Keratinocyte (primary cell): ENCODE results near the gene CDK17. TPM values are rescaled to one million over a fixed set of nuclear protein-coding genes. Genes with fewer than 3 reads are reported as not detected.
A peak's percentile ranks its signal among the peaks of the same experiment; 100 is the strongest.
"Not testable (repeated sequence)": the region's sequence is repeated elsewhere in the genome, so short reads cannot be mapped to it uniquely, and the experiment has no call there.

Experiments
- DNase-seq: peaks from one replicate; pipeline ENCODE4 v3.0.0-alpha.2; 2011; ENCODE audit warnings: low read depth, missing footprints, low spot score
- FAIRE-seq: peaks from 2 replicates; lab custom pipeline; 2011; peaks lifted over from hg19 to GRCh38; lab: Jason Lieb, UNC
- H2AFZ ChIP-seq: 2 replicates; pipeline ENCODE4 v1.6.0; 2012; ENCODE audit warnings: low read length, control low read depth, inconsistent platforms; ENCODE audit not compliant: control insufficient read depth
- H3K27ac ChIP-seq: 2 replicates; pipeline ENCODE4 v1.5.1; 2011; ENCODE audit warnings: low read length; ENCODE audit not compliant: control insufficient read depth, insufficient read depth
- H3K27me3 ChIP-seq: 3 replicates; pipeline ENCODE4 v1.6.0; 2011; ENCODE audit warnings: low read length; ENCODE audit not compliant: control insufficient read depth, insufficient read depth; ENCODE audit errors: extremely low read depth
- H3K36me3 ChIP-seq, 2 experiments: 2 replicates in 1 of 2; 3 replicates in 1 of 2; pipeline ENCODE4 v1.5.1; 2011; ENCODE audit warnings: low read length in 2 of 2, mild to moderate bottlenecking in 1 of 2; ENCODE audit not compliant: control insufficient read depth in 2 of 2, insufficient read depth in 2 of 2; ENCODE audit errors: extremely low read depth in 1 of 2
- H3K4me1 ChIP-seq: 3 replicates; pipeline ENCODE4 v1.5.1; 2011; ENCODE audit warnings: low read length; ENCODE audit not compliant: control insufficient read depth, insufficient read depth; ENCODE audit errors: extremely low read depth
- H3K4me2 ChIP-seq: 3 replicates; pipeline ENCODE4 v1.6.0; 2011; ENCODE audit warnings: low read depth, low read length; ENCODE audit not compliant: control insufficient read depth, insufficient read depth; ENCODE audit errors: extremely low read depth
- H3K4me3 ChIP-seq, 3 experiments: fragments of 200-600 bp in 1 of 3; sonication (generic) in 1 of 3; 2 replicates in 2 of 3; 3 replicates in 1 of 3; pipeline ENCODE4 v1.5.1; 2011 to 2016; ENCODE audit warnings: low read length in 3 of 3, mild to moderate bottlenecking in 3 of 3, control low read depth in 2 of 3, inconsistent platforms in 1 of 3, low read depth in 1 of 3, mixed read lengths in 1 of 3, mixed run types in 1 of 3, moderate library complexity in 1 of 3; ENCODE audit not compliant: control insufficient read depth in 2 of 3, insufficient read depth in 2 of 3; ENCODE audit errors: extremely low read depth in 1 of 3
- H3K79me2 ChIP-seq: 2 replicates; pipeline ENCODE4 v1.6.0; 2012; ENCODE audit warnings: low read length; ENCODE audit not compliant: control insufficient read depth, insufficient read depth
- H3K9ac ChIP-seq: 3 replicates; pipeline ENCODE4 v1.6.0; 2011; ENCODE audit warnings: low read length; ENCODE audit not compliant: control insufficient read depth, insufficient read depth; ENCODE audit errors: extremely low read depth
- H3K9me1 ChIP-seq: 3 replicates; pipeline ENCODE4 v1.6.0; 2011; ENCODE audit warnings: low read length; ENCODE audit not compliant: control insufficient read depth, insufficient read depth; ENCODE audit errors: extremely low read depth
- H3K9me3 ChIP-seq: 2 replicates; pipeline ENCODE4 v1.5.1; 2012; ENCODE audit warnings: low read depth, low read length; ENCODE audit not compliant: control insufficient read depth
- H4K20me1 ChIP-seq: 3 replicates; pipeline ENCODE4 v1.6.0; 2011; ENCODE audit warnings: low read length; ENCODE audit not compliant: control insufficient read depth, insufficient read depth; ENCODE audit errors: extremely low read depth
- EZH2 ChIP-seq: IDR thresholded peaks from one replicate; pipeline ENCODE4 v1.6.1; 2012; ENCODE audit warnings: inconsistent platforms, mild to moderate bottlenecking, low read length, moderate library complexity
- dilution Hi-C: fragments of 300-500 bp; cut with MboI; formaldehyde crosslinking; loops from one replicate; pipeline ENCODE4 v1.7.0; 2020; ENCODE audit warnings: low sequenced_read_pairs; ENCODE audit not compliant: extremely low pct_ligation_motif_present
- polyA plus RNA-seq, 5 experiments: library from polyadenylated mRNA; depleted of rRNA in 3 of 5; stranded (reverse) in 3 of 5; stranded (forward) in 1 of 5; unstranded in 1 of 5; fragments of >200 nt; gene quantifications; 1 replicate in 1 of 5; 2 replicates in 3 of 5; 3 replicates in 1 of 5; pipeline versions ENCODE4 v1.2.1 to v1.2.3, GENCODE V29; 2011 to 2012; ENCODE audit warnings: missing spikeins in 2 of 5, low read depth in 1 of 5, low replicate concordance in 1 of 5
- TF ChIP-seq, protein P1 (sequence below), 3 experiments: IDR thresholded peaks in 1 of 3; conservative IDR thresholded peaks in 1 of 3; optimal IDR thresholded peaks in 1 of 3; 2 replicates in 2 of 3; 3 replicates in 1 of 3; pipeline versions ENCODE3 to v1.5.1; 2011; ENCODE audit warnings: low read length in 3 of 3, mild to moderate bottlenecking in 3 of 3, moderate library complexity in 2 of 3, control low read depth in 1 of 3, inconsistent platforms in 1 of 3; ENCODE audit not compliant: insufficient read depth in 2 of 3; ENCODE audit errors: extremely low read depth in 1 of 3

The CDK17 gene
- polyA plus RNA-seq, 1 donor (not counting 4 experiments of a cell fraction or from before 2014, with no cell fraction given), result 33.0 TPM

DNA sequence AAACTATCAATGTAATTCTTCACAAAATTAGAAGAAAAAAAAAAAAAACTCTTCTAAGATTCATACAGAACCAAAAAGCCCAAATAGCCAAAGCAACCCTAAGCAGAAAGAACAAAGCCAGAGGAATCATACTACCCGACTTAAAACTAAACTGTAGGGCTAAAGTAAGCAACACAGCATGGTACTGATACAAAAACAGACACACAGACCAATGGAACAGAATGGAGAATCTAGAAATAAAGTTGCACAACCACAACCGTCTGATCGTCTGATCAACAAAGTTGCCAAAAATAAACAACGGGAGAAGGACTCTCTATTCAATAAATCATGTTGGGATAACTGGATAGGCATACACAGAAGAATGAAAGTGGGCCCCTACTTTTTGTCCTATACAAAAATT, 16.9 kb downstream of the CDK17 start:
- peak overlapping the region; percentile 22 for H3K4me2 ChIP-seq
- TF ChIP-seq EZH2, result no peak
- TF ChIP-seq, protein P1, sequence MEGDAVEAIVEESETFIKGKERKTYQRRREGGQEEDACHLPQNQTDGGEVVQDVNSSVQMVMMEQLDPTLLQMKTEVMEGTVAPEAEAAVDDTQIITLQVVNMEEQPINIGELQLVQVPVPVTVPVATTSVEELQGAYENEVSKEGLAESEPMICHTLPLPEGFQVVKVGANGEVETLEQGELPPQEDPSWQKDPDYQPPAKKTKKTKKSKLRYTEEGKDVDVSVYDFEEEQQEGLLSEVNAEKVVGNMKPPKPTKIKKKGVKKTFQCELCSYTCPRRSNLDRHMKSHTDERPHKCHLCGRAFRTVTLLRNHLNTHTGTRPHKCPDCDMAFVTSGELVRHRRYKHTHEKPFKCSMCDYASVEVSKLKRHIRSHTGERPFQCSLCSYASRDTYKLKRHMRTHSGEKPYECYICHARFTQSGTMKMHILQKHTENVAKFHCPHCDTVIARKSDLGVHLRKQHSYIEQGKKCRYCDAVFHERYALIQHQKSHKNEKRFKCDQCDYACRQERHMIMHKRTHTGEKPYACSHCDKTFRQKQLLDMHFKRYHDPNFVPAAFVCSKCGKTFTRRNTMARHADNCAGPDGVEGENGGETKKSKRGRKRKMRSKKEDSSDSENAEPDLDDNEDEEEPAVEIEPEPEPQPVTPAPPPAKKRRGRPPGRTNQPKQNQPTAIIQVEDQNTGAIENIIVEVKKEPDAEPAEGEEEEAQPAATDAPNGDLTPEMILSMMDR (optimal IDR thresholded peaks at IDR 0.05 in 1 of 3, IDR thresholded peaks at IDR 0.05 in 1 of 3, conservative IDR thresholded peaks at IDR 0.05 in 1 of 3; ENCODE audit: extremely low read depth in 1 of 3, insufficient read depth in 2 of 3, low read length in 3 of 3), result no peak
- no peak overlapping the region for H2AFZ ChIP-seq
- H3K36me3 ChIP-seq, result peaks cover 0 to 7% of the 10 kb centered on the region in 2 experiments
- DNase-seq (no peak), FAIRE-seq (no peak)
- H3K79me2 ChIP-seq, result peaks cover 100% of the 10 kb centered on the region
- H3K9me3 ChIP-seq, result no peaks in the 10 kb centered on the region
- H3K4me1 ChIP-seq, result peaks cover 19% of the 10 kb centered on the region
- no peak overlapping the region for H3K27ac ChIP-seq
- H4K20me1 ChIP-seq, result peaks cover 18% of the 10 kb centered on the region
- H3K27me3 ChIP-seq, result no peaks in the 10 kb centered on the region
- no peak overlapping the region for H3K9ac ChIP-seq
- no peak overlapping the region for H3K4me3 ChIP-seq
- H3K9me1 ChIP-seq, result no peaks in the 10 kb centered on the region
- dilution Hi-C loops, result no loop called here

DNA sequence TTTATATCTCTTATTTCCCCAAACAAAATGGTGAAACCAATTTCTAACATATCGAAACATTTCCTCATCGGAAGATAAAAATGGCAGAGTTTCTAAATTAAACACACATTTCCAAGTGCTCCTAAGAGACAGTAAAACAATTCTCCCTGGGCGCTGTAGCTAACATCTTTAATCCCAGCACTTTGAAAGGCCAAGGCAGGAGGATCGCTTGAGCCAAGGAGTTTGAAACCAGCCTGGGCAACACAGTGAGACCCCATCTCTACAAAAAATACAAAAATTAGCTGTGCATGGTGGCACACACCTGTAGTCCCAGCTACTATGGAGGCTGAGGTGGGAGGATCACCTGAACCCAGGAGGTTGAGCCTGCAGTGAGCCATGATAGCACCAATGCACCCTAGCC, 20.5 kb downstream of the CDK17 start:
- H4K20me1 ChIP-seq, result peaks cover 15% of the 10 kb centered on the region
- H3K27ac ChIP-seq, H3K4me3 ChIP-seq, H3K9ac ChIP-seq, H3K9me3 ChIP-seq, H3K27me3 ChIP-seq, H3K9me1 ChIP-seq, DNase-seq, H3K36me3 ChIP-seq, H3K4me2 ChIP-seq, H2AFZ ChIP-seq, dilution Hi-C loops, FAIRE-seq: not testable (repeated sequence)
- H3K79me2 ChIP-seq, result peaks cover 97% of the 10 kb centered on the region
- peaks cover 18% of the 10 kb centered on the region for H3K4me1 ChIP-seq

DNA sequence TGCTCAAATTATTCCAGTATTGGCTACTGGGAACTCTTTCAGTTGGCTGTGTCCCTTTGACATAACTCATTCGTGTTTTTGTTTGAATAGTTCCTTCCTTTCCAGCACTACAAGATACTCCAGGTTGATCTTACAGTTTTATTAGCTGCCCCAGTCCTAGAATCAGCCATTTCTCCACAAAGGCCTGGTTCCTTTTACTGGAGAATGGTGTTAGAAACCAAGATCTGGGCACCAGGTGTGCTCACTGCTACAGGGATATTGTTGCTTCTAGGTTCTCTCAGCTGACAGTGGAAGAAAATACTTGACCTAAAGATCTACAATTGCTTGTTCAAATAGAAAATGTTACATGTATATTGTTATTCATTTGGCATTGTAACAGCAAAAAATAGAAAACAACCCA, 21.9 kb downstream of the CDK17 start:
- Histone ChIP-seq H3K9me3 (no peaks in the 10 kb centered on the region), H3K36me3 (no peaks in the 10 kb centered on the region), H3K27ac (no peak overlapping the region), H3K9ac (no peak overlapping the region), H3K27me3 (no peaks in the 10 kb centered on the region), H3K4me3 (no peak overlapping the region), H3K79me2 (peaks cover 97% of the 10 kb centered on the region), H3K4me2 (no peak overlapping the region), H3K9me1 (no peaks in the 10 kb centered on the region), H2AFZ (no peak overlapping the region), H3K4me1 (peaks cover 6% of the 10 kb centered on the region), H4K20me1 (peaks cover 7% of the 10 kb centered on the region)
- FAIRE-seq, result no peak
- TF ChIP-seq EZH2, result no peak
- TF ChIP-seq, protein P1 (optimal IDR thresholded peaks at IDR 0.05 in 1 of 3, IDR thresholded peaks at IDR 0.05 in 1 of 3, conservative IDR thresholded peaks at IDR 0.05 in 1 of 3; ENCODE audit: extremely low read depth in 1 of 3, insufficient read depth in 2 of 3, low read length in 3 of 3), result no peak
- no peak for DNase-seq
- dilution Hi-C loops, result no loop called here
